GM12874 (cell line): Measurements from ENCODE around the gene FAM168A.

Experiments used
- TF ChIP-seq, protein P1 (sequence below): IDR thresholded peaks from 2 replicates; pipeline ENCODE4 v1.5.1; 2011; ENCODE audit warnings: low read depth, mild to moderate bottlenecking, control low read depth, low read length, moderate library complexity; ENCODE audit not compliant: insufficient read depth

Gene FAM168A

DNA sequence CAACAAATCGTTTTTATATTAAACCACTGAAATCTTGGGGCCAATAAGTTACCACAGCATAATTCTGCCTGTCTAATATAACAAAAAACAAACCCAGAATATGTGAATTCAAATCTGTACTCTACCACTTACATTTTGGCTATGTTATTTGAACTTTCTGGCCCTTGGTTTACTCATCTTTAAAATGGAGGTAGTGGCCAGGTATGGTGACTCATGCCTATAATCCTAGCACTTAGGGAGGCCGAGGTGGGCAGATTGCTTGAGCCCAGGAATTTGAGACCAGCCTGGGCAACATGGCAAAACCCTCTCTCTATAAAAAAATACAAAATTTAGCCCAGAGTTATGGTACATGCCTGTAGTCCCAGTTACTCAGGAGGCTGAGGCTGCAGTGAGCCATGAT lies 84.2 kb downstream of the FAM168A start:
- TF ChIP-seq, protein P1, sequence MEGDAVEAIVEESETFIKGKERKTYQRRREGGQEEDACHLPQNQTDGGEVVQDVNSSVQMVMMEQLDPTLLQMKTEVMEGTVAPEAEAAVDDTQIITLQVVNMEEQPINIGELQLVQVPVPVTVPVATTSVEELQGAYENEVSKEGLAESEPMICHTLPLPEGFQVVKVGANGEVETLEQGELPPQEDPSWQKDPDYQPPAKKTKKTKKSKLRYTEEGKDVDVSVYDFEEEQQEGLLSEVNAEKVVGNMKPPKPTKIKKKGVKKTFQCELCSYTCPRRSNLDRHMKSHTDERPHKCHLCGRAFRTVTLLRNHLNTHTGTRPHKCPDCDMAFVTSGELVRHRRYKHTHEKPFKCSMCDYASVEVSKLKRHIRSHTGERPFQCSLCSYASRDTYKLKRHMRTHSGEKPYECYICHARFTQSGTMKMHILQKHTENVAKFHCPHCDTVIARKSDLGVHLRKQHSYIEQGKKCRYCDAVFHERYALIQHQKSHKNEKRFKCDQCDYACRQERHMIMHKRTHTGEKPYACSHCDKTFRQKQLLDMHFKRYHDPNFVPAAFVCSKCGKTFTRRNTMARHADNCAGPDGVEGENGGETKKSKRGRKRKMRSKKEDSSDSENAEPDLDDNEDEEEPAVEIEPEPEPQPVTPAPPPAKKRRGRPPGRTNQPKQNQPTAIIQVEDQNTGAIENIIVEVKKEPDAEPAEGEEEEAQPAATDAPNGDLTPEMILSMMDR = no peak

DNA sequence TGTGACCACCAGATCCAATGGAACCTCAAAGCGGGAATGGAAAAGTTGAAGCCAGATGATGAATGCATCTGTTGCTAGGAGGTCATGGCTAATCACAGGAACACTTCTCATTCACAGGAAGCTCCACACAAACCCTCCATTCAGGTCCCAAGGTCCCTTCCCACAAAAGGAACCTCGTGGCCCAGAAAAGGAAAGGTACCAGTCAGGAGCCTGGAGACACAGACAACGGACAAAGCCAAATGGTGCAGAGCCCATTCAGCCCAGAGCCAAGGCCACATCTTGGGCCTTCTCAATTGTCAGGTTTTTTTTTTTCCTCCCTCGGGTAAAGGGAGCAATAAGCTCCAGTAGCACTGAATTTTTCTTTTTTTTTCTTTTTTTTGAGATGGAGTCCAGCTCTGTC lies 87.0 kb downstream of the FAM168A start:
- TF ChIP-seq, protein P1 = no peak

DNA sequence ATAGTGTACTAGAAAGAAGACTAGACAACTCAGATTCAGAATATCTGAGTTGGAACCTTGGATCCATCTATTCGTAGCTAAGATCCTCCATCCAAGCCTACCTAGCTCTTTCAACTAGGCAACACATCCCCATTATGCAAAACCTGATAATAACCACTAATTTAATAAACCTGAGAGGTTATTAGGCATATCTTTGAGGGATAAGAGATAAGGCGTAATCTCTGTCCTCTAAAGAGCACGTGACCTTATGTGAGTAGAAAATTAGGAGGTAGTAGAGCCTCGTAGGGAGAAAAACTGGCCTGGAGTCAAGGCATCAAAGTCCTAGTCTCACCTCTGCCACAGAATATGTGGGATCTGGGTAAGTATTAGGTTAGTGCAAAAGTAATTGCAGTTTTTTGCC lies 87.8 kb downstream of the FAM168A start:
- TF ChIP-seq, protein P1 = no peak

DNA sequence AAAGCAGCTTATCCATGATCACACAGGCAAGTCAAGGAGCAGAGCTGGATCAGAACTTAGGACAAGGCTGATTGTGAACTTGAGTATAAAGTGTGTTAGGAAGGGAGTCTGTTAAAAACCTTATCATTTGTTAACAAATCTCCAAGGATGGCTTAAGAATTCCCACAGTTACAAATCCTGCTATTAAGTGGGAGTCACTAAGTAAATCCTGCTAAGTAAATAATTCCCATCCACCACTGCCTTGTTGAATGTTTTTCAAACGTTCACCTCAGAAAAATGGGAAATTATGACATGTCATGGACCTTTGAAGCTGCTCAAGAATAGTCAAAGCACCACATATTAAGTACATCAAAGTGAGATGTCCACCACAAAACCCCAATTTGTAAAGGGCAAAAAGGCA lies 88.7 kb downstream of the FAM168A start:
- TF ChIP-seq, protein P1 = no peak

DNA sequence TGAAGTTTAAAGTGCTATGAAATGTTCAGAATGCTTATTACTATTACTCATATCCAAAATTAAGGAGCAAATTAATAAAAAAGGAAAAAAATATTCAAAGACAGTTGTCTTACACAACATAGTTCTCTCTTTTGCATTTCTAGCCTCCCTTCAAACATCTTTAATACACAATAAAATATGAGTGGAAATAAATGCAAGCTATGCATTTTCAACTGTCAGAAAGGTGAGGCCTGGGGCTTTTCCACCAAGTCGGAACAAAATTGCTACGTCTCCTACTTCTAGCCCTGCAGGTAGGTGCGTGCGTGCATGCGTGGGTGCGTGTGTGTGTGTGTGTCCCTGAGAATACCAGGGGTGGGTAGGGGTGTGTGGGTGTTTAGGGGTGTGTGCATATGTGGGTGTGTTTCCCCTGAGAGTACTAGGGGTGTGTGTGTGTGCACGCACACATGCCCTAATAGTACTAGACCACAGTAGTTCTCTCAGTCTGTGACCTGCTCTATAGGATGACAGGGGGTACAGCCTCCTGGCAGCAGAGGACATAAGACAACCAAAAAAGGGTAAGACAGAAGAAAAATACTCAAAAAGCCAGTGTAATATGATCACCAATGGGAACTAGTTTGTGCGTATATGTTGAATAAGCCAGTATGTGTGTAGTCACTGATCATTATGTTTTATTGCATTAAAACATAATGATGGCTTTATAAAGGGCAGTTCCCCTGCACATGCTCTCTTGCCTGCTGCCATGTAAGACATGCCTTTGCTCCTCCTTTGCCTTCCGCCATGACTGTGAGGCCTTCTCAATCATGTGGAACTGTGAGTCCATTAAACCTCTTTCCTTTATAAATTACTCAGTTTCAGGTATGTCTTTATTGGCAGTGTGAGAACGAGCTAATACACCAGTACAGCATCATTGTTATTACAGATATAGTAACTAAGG lies 89.4 kb downstream of the FAM168A start:
- TF ChIP-seq, protein P1 = no peak

DNA sequence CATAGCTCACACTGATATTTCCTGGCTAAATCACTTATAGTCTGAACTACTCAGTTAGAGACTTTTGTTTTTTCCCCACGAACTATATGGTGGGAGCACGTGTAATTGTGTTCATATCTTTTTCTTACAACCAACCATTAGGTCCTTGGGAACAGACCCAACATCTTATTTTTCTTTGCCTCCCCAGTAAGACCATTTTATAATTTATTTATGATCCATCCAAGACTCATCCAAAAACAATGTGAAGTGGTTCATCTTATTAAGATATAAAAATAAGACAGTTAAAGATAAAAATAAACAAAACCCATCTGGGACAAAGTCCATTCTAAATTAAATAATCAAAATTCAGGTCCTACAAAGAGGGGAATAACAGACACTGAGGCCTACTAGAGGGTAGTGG lies 90.8 kb downstream of the FAM168A start:
- TF ChIP-seq, protein P1 = no peak

DNA sequence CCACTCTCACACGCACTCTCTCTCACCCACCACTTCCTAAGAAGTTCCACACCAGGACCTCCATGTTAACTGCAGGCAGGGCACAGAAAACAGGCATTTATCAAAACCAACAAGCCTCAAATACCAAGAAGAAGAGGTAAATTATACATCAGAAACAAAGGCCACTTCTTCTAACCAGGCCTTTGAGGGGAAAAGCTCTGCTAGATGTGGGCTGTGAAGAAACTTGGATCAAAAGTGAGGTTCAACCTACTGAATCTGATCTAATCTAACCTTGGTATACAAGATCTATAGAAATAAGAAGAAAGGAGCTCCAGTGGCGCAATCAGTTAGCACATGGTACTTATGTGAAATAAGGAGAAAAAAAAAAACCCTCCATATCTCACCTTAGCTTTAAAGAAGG lies 91.9 kb downstream of the FAM168A start:
- TF ChIP-seq, protein P1 = no peak
